Measurements from ENCODE around the gene SOCS1.

SOCS1 gene

GRCh38 chr16:11236461-11237254 is 19.3 kb downstream of the SOCS1 start:
- no peak overlapping the region for H3K9ac ChIP-seq
- no peak overlapping the region for H3K27ac ChIP-seq
- H3K4me2 ChIP-seq = peak overlapping the region; percentile 92
- peaks cover 89% of the 10 kb centered on the region for H3K4me1 ChIP-seq
- H4K20me1 ChIP-seq = no peaks in the 10 kb centered on the region
- no peak for TF ChIP-seq Cebpa-rat (IDR thresholded peaks at IDR 0.05)
- H3K27me3 ChIP-seq = no peaks in the 10 kb centered on the region
- H3K36me3 ChIP-seq = no peaks in the 10 kb centered on the region
- no peak overlapping the region for H3K4me3 ChIP-seq
- no peaks in the 10 kb centered on the region for H3K9me3 ChIP-seq

GRCh38 chr16:11235703-11235991 is 20.4 kb downstream of the SOCS1 start:
- H3K27me3 ChIP-seq = no peaks in the 10 kb centered on the region
- H3K36me3 ChIP-seq = no peaks in the 10 kb centered on the region
- no peak overlapping the region for H3K27ac ChIP-seq
- H3K4me3 ChIP-seq = no peak overlapping the region
- H3K9me3 ChIP-seq = no peaks in the 10 kb centered on the region
- no peak for TF ChIP-seq Cebpa-rat (IDR thresholded peaks at IDR 0.05)
- H3K4me2 ChIP-seq = peak overlapping the region; percentile 92
- H3K4me1 ChIP-seq = peaks cover 89% of the 10 kb centered on the region
- H3K9ac ChIP-seq = no peak overlapping the region
- no peaks in the 10 kb centered on the region for H4K20me1 ChIP-seq

GRCh38 chr16:11234884-11235702 is 20.9 kb downstream of the SOCS1 start:
- Histone ChIP-seq H4K20me1 (no peaks in the 10 kb centered on the region), H3K9me3 (no peaks in the 10 kb centered on the region), H3K36me3 (no peaks in the 10 kb centered on the region), H3K27ac (no peak overlapping the region), H3K9ac (no peak overlapping the region), H3K27me3 (no peaks in the 10 kb centered on the region), H3K4me3 (no peak overlapping the region), H3K4me2 (peak overlapping the region; percentile 92), H3K4me1 (peaks cover 89% of the 10 kb centered on the region)
- TF ChIP-seq Cebpa-rat (IDR thresholded peaks at IDR 0.05) = no peak

GRCh38 chr16:11233727-11234376 is 22.2 kb downstream of the SOCS1 start:
- TF ChIP-seq Cebpa-rat (IDR thresholded peaks at IDR 0.05) = no peak
- no peaks in the 10 kb centered on the region for H3K9me3 ChIP-seq
- H3K9ac ChIP-seq = no peak overlapping the region; the same call in 1 of the 2 replicates
- no peaks in the 10 kb centered on the region for H4K20me1 ChIP-seq
- H3K4me3 ChIP-seq = no peak overlapping the region
- peaks cover 90% of the 10 kb centered on the region for H3K4me1 ChIP-seq
- H3K27ac ChIP-seq = no peak overlapping the region
- no peaks in the 10 kb centered on the region for H3K36me3 ChIP-seq
- H3K27me3 ChIP-seq = no peaks in the 10 kb centered on the region
- peak overlapping the region; percentile 92 for H3K4me2 ChIP-seq

- Histone ChIP-seq H3K4me2 (peak overlapping the region; percentile 92), H3K27ac (peak overlapping the region; percentile 68), H3K4me3 (peak overlapping the region; percentile 47), H4K20me1 (no peaks in the 10 kb centered on the region), H3K4me1 (peaks cover 83% of the 10 kb centered on the region), H3K9ac (peak overlapping the region; percentile 52), H3K27me3 (no peaks in the 10 kb centered on the region), H3K9me3 (no peaks in the 10 kb centered on the region), H3K36me3 (no peaks in the 10 kb centered on the region)
- TF ChIP-seq Cebpa-rat (IDR thresholded peaks at IDR 0.05) = no peak
Observed at GRCh38 chr16:11232852-11233726, 22.9 kb downstream of the SOCS1 start.

- Histone ChIP-seq H3K4me3 (peak overlapping the region; percentile 47; the same call in 1 of the 2 replicates), H3K27ac (peak overlapping the region; percentile 68), H3K9me3 (no peaks in the 10 kb centered on the region), H3K4me1 (peaks cover 75% of the 10 kb centered on the region), H3K4me2 (peak overlapping the region; percentile 92), H3K27me3 (no peaks in the 10 kb centered on the region), H3K36me3 (no peaks in the 10 kb centered on the region), H3K9ac (peak overlapping the region; percentile 52), H4K20me1 (no peaks in the 10 kb centered on the region)
- no peak for TF ChIP-seq Cebpa-rat (IDR thresholded peaks at IDR 0.05)
Observed at GRCh38 chr16:11232302-11232851, 23.6 kb downstream of the SOCS1 start.

- Histone ChIP-seq H3K9me3 (no peaks in the 10 kb centered on the region), H3K4me3 (no peak overlapping the region), H3K4me2 (peak overlapping the region; percentile 58), H4K20me1 (no peaks in the 10 kb centered on the region), H3K9ac (no peak overlapping the region), H3K36me3 (no peaks in the 10 kb centered on the region), H3K4me1 (peaks cover 73% of the 10 kb centered on the region), H3K27me3 (no peaks in the 10 kb centered on the region), H3K27ac (no peak overlapping the region)
- no peak for TF ChIP-seq Cebpa-rat (IDR thresholded peaks at IDR 0.05)
Observed at GRCh38 chr16:11231367-11231970, 24.5 kb downstream of the SOCS1 start.

- no peaks in the 10 kb centered on the region for H4K20me1 ChIP-seq
- no peak overlapping the region for H3K4me2 ChIP-seq
- no peaks in the 10 kb centered on the region for H3K36me3 ChIP-seq
- peaks cover 73% of the 10 kb centered on the region for H3K4me1 ChIP-seq
- TF ChIP-seq Cebpa-rat (IDR thresholded peaks at IDR 0.05) = no peak
- H3K27ac ChIP-seq = no peak overlapping the region
- no peak overlapping the region for H3K9ac ChIP-seq
- H3K9me3 ChIP-seq = no peaks in the 10 kb centered on the region
- no peak overlapping the region for H3K4me3 ChIP-seq
- H3K27me3 ChIP-seq = no peaks in the 10 kb centered on the region
Observed at GRCh38 chr16:11229906-11230305, 26.1 kb downstream of the SOCS1 start.

GRCh38 chr16:11229432-11229831 is 26.6 kb downstream of the SOCS1 start:
- Histone ChIP-seq H3K9me3 (no peaks in the 10 kb centered on the region), H3K4me3 (no peak overlapping the region), H4K20me1 (no peaks in the 10 kb centered on the region), H3K4me2 (no peak overlapping the region), H3K27ac (no peak overlapping the region), H3K4me1 (peaks cover 73% of the 10 kb centered on the region), H3K36me3 (no peaks in the 10 kb centered on the region), H3K27me3 (no peaks in the 10 kb centered on the region), H3K9ac (no peak overlapping the region)
- no peak for TF ChIP-seq Cebpa-rat (IDR thresholded peaks at IDR 0.05)
